ENCODE results near the gene ANKRD44.

- TF ChIP-seq RNF2 (IDR thresholded peaks at IDR 0.05; ENCODE audit: borderline replicate concordance, low read depth) = no peak
- TF ChIP-seq CTCF (IDR thresholded peaks at IDR 0.05) = no peak
- TF ChIP-seq EHMT2 (IDR thresholded peaks at IDR 0.05; ENCODE audit: low read depth) = no peak
- no peak for TF ChIP-seq ZFP36 (IDR thresholded peaks at IDR 0.05; ENCODE audit: borderline replicate concordance, partially characterized antibody)
- TF ChIP-seq CHD2 (IDR thresholded peaks at IDR 0.05; ENCODE audit: low read length, partially characterized antibody) = no peak
- no peak for TF ChIP-seq PHF8 (IDR thresholded peaks at IDR 0.05; ENCODE audit: borderline replicate concordance, low read depth)
- TF ChIP-seq REST (IDR thresholded peaks at IDR 0.05) = no peak
- no peak for TF ChIP-seq RFX5 (IDR thresholded peaks at IDR 0.05)
- TF ChIP-seq EP300 (IDR thresholded peaks at IDR 0.05) = no peak
- TF ChIP-seq POLR2A (IDR thresholded peaks at IDR 0.05; ENCODE audit: low read length) = no peak
- no peak for TF ChIP-seq CBX8 (IDR thresholded peaks at IDR 0.05)
- no peak for TF ChIP-seq KDM5A (IDR thresholded peaks at IDR 0.05)
- TF ChIP-seq BHLHE40 (IDR thresholded peaks at IDR 0.05; ENCODE audit: low read depth, low read length) = no peak
Observed at GRCh38 chr2:196961889-196962288, 348.7 kb downstream of the ANKRD44 start.

Measured in A549 (cell line).